ENCODE data around the gene CLRN3. TPM values are rescaled to one million over a fixed set of nuclear protein-coding genes. Genes with fewer than 3 reads are reported as not detected.

CLRN3 gene
- polyA plus RNA-seq, 2 donors = not detected

DNA sequence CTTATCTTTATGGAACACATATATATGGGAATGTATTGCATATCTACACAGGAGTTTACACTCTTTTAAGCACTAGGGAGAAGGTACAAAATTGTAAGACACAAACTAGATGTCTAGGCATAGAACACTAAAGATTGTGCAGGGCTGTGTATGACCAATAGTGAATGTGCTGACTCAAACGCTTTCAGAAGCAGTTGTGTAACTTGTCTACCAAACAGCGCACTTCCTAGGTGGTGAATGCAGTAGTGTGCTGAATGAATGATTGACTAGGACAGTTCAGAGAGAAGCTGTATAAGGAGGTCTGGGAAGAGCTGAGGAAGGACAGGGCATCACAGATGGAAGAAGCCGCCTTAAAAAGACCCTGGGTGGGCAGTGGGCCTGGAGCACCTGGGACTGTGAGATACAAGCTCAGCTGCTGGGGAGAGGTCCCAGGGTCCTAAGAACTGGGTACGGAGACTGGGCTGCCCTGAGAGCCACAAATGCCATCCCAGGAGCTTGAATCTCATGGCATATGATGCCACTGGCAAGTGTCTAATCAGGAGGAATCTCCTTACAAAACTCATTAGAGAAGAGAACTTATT lies 14.2 kb downstream of the CLRN3 start:
- Histone ChIP-seq H3K27me3 (ENCODE audit: control insufficient read depth in 1 of 2, insufficient read depth in 2 of 2, low read length in 2 of 2) (no peaks in the 10 kb centered on the region), H3K27ac (ENCODE audit: low read depth in 2 of 2, low read length in 1 of 2) (no peak overlapping the region), H3K36me3 (ENCODE audit: control insufficient read depth in 2 of 2, insufficient read depth in 2 of 2, low read length in 1 of 2) (no peaks in the 10 kb centered on the region), H3K4me3 (ENCODE audit: low read depth in 1 of 2, low read length in 2 of 2) (no peak overlapping the region), H3K4me1 (ENCODE audit: control insufficient read depth in 2 of 2, insufficient read depth in 2 of 2, low read length in 1 of 2) (no peaks in the 10 kb centered on the region), H3K9me3 (ENCODE audit: control insufficient read depth in 2 of 2, insufficient read depth in 1 of 2, low read depth in 1 of 2, low read length in 1 of 2) (no peaks in the 10 kb centered on the region)
- 85% methylated on average over 4 of the region's 4 CpGs for WGBS, 2 donors

GRCh38 chr10:127877699-127878098 lies 15.0 kb downstream of the CLRN3 start:
- no peaks in the 10 kb centered on the region for H3K27me3 ChIP-seq (ENCODE audit: control insufficient read depth in 1 of 2, insufficient read depth in 2 of 2, low read length in 2 of 2)
- no peak overlapping the region for H3K27ac ChIP-seq (ENCODE audit: low read depth in 2 of 2, low read length in 1 of 2)
- no peaks in the 10 kb centered on the region for H3K36me3 ChIP-seq (ENCODE audit: control insufficient read depth in 2 of 2, insufficient read depth in 2 of 2, low read length in 1 of 2)
- 81 to 84% methylated on average over 5 of the region's 5 CpGs for WGBS, 2 donors
- no peak overlapping the region for H3K4me3 ChIP-seq (ENCODE audit: low read depth in 1 of 2, low read length in 2 of 2)
- H3K4me1 ChIP-seq (ENCODE audit: control insufficient read depth in 2 of 2, insufficient read depth in 2 of 2, low read length in 1 of 2) = no peaks in the 10 kb centered on the region
- H3K9me3 ChIP-seq (ENCODE audit: control insufficient read depth in 2 of 2, insufficient read depth in 1 of 2, low read depth in 1 of 2, low read length in 1 of 2) = no peaks in the 10 kb centered on the region

- H3K4me3 ChIP-seq (ENCODE audit: low read depth in 1 of 2, low read length in 2 of 2) = no peak overlapping the region
- H3K36me3 ChIP-seq (ENCODE audit: control insufficient read depth in 2 of 2, insufficient read depth in 2 of 2, low read length in 1 of 2) = no peaks in the 10 kb centered on the region
- peaks cover 0 to 3% of the 10 kb centered on the region in 2 donors for H3K4me1 ChIP-seq (ENCODE audit: control insufficient read depth in 2 of 2, insufficient read depth in 2 of 2, low read length in 1 of 2)
- no peak overlapping the region for H3K27ac ChIP-seq (ENCODE audit: low read depth in 2 of 2, low read length in 1 of 2)
- H3K9me3 ChIP-seq (ENCODE audit: control insufficient read depth in 2 of 2, insufficient read depth in 1 of 2, low read depth in 1 of 2, low read length in 1 of 2) = no peaks in the 10 kb centered on the region
- WGBS, 2 donors = 85 to 91% methylated on average over 4 of the region's 4 CpGs
- H3K27me3 ChIP-seq (ENCODE audit: control insufficient read depth in 1 of 2, insufficient read depth in 2 of 2, low read length in 2 of 2) = no peaks in the 10 kb centered on the region
Measured at GRCh38 chr10:127877116-127877515, 15.6 kb downstream of the CLRN3 start.

DNA sequence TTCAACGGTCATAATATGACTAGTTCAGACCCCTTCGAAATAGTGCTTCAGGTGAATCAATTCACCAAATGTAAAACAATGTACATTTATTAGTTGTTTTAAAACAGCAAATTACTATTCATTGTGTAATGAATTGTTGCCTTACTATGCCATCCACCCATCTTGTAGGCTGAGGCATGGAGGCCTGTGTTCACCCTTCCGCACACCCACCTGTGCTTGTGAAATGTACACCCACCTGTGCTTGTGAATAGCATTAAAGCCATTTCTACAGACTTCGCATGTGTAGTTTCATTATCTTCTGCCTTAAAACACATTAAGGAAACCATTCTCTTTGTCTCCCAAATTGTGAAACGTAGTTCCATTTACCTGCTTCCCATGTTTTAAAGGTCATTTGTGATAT lies 16.8 kb downstream of the CLRN3 start:
- Histone ChIP-seq H3K36me3 (ENCODE audit: control insufficient read depth in 2 of 2, insufficient read depth in 2 of 2, low read length in 1 of 2) (no peaks in the 10 kb centered on the region), H3K4me3 (ENCODE audit: low read depth in 1 of 2, low read length in 2 of 2) (no peak overlapping the region), H3K4me1 (ENCODE audit: control insufficient read depth in 2 of 2, insufficient read depth in 2 of 2, low read length in 1 of 2) (peaks cover 0 to 7% of the 10 kb centered on the region in 2 donors), H3K9me3 (ENCODE audit: control insufficient read depth in 2 of 2, insufficient read depth in 1 of 2, low read depth in 1 of 2, low read length in 1 of 2) (no peaks in the 10 kb centered on the region), H3K27ac (ENCODE audit: low read depth in 2 of 2, low read length in 1 of 2) (no peak overlapping the region), H3K27me3 (ENCODE audit: control insufficient read depth in 1 of 2, insufficient read depth in 2 of 2, low read length in 2 of 2) (no peaks in the 10 kb centered on the region)
- WGBS, 2 donors = 90 to 91% methylated on average over 5 of the region's 5 CpGs

GRCh38 chr10:127875449-127875765 lies 17.3 kb downstream of the CLRN3 start:
- WGBS, 2 donors = 90 to 95% methylated on average over 6 of the region's 6 CpGs
- Histone ChIP-seq H3K27me3 (ENCODE audit: control insufficient read depth in 1 of 2, insufficient read depth in 2 of 2, low read length in 2 of 2) (no peaks in the 10 kb centered on the region), H3K4me1 (ENCODE audit: control insufficient read depth in 2 of 2, insufficient read depth in 2 of 2, low read length in 1 of 2) (peaks cover 0 to 7% of the 10 kb centered on the region in 2 donors), H3K36me3 (ENCODE audit: control insufficient read depth in 2 of 2, insufficient read depth in 2 of 2, low read length in 1 of 2) (no peaks in the 10 kb centered on the region), H3K27ac (ENCODE audit: low read depth in 2 of 2, low read length in 1 of 2) (no peak overlapping the region), H3K9me3 (ENCODE audit: control insufficient read depth in 2 of 2, insufficient read depth in 1 of 2, low read depth in 1 of 2, low read length in 1 of 2) (no peaks in the 10 kb centered on the region), H3K4me3 (ENCODE audit: low read depth in 1 of 2, low read length in 2 of 2) (no peak overlapping the region)

DNA sequence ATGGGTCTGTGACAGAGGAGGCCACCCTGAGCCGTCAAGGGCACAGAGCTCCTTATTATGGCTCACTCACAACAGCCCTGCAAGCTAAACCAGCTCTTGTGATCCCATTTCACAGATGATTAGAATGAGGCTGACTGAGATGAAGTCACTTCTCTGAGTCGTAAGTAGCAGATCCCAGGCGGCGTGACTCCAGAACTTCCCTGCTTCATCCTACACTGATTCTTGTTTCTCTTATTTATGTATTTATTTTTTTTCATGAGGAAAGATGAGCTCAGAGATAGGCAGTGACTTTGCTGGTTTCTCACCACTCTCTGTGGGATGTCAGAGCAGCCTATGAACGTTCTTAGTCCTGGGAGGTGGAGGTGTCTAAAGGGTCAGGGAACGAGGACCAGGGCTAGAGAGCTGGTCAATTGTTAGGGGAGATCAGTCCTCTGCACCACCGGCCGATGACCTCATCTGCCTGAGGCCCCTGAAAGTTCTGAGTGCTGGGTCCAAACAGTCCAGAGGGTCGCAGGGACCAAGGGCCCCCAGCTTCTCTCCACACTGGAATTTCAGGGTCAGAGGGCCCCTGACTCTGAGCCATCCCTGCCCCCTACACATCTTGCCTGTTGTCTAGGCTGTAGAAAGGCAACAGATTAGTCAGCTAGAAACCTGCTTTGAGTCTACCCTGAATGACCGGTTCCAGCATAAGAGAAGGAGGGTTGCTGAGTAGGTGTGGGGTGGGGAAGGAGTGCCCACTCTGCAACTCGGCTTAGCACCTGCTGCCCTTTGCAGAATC lies 17.9 kb downstream of the CLRN3 start:
- Histone ChIP-seq H3K36me3 (ENCODE audit: control insufficient read depth in 2 of 2, insufficient read depth in 2 of 2, low read length in 1 of 2) (no peaks in the 10 kb centered on the region), H3K4me1 (ENCODE audit: control insufficient read depth in 2 of 2, insufficient read depth in 2 of 2, low read length in 1 of 2) (peaks cover 0 to 7% of the 10 kb centered on the region in 2 donors), H3K4me3 (ENCODE audit: low read depth in 1 of 2, low read length in 2 of 2) (no peak overlapping the region), H3K9me3 (ENCODE audit: control insufficient read depth in 2 of 2, insufficient read depth in 1 of 2, low read depth in 1 of 2, low read length in 1 of 2) (no peaks in the 10 kb centered on the region), H3K27me3 (ENCODE audit: control insufficient read depth in 1 of 2, insufficient read depth in 2 of 2, low read length in 2 of 2) (no peaks in the 10 kb centered on the region), H3K27ac (ENCODE audit: low read depth in 2 of 2, low read length in 1 of 2) (no peak overlapping the region)
- WGBS, 2 donors = 77 to 78% methylated on average over 11 of the region's 11 CpGs

DNA sequence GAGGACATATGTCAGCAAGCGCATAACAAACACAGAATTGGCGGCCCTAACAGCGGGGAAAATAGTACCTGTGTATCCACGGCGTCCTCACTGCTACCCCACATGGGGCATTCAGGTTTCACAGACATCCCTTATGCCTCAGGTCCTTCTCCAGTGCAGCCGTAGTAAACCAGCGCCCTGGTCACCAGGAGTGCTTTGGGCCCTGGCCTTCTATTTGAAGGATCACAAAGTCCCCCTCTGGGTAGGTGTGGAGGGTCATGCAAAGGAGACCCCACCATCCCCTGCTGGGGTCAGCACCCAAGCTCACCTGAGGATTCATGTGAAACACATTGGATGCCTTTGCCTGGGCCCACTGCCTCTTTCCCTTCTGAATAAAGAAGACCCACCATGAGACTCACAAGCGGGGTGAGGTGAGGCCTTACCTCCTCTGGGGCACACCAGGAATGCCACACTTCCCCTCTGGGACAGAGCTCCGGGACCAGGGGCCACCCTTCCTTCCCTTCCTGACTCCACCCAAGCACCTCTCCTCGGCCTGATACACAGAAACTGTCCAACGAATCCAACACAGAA lies 18.8 kb downstream of the CLRN3 start:
- WGBS, 2 donors = 80 to 87% methylated on average over 11 of the region's 11 CpGs
- H3K4me3 ChIP-seq (ENCODE audit: low read depth in 1 of 2, low read length in 2 of 2) = no peak overlapping the region
- peaks cover 0 to 7% of the 10 kb centered on the region in 2 donors for H3K4me1 ChIP-seq (ENCODE audit: control insufficient read depth in 2 of 2, insufficient read depth in 2 of 2, low read length in 1 of 2)
- no peaks in the 10 kb centered on the region for H3K36me3 ChIP-seq (ENCODE audit: control insufficient read depth in 2 of 2, insufficient read depth in 2 of 2, low read length in 1 of 2)
- H3K9me3 ChIP-seq (ENCODE audit: control insufficient read depth in 2 of 2, insufficient read depth in 1 of 2, low read depth in 1 of 2, low read length in 1 of 2) = no peaks in the 10 kb centered on the region
- H3K27me3 ChIP-seq (ENCODE audit: control insufficient read depth in 1 of 2, insufficient read depth in 2 of 2, low read length in 2 of 2) = no peaks in the 10 kb centered on the region
- H3K27ac ChIP-seq (ENCODE audit: low read depth in 2 of 2, low read length in 1 of 2) = no peak overlapping the region

GRCh38 chr10:127872871-127873600 lies 19.7 kb downstream of the CLRN3 start:
- Histone ChIP-seq H3K36me3 (ENCODE audit: control insufficient read depth in 2 of 2, insufficient read depth in 2 of 2, low read length in 1 of 2) (no peaks in the 10 kb centered on the region), H3K27me3 (ENCODE audit: control insufficient read depth in 1 of 2, insufficient read depth in 2 of 2, low read length in 2 of 2) (no peaks in the 10 kb centered on the region), H3K27ac (ENCODE audit: low read depth in 2 of 2, low read length in 1 of 2) (no peak overlapping the region), H3K9me3 (ENCODE audit: control insufficient read depth in 2 of 2, insufficient read depth in 1 of 2, low read depth in 1 of 2, low read length in 1 of 2) (no peaks in the 10 kb centered on the region), H3K4me3 (ENCODE audit: low read depth in 1 of 2, low read length in 2 of 2) (no peak overlapping the region), H3K4me1 (ENCODE audit: control insufficient read depth in 2 of 2, insufficient read depth in 2 of 2, low read length in 1 of 2) (peaks cover 0 to 7% of the 10 kb centered on the region in 2 donors)
- 67 to 86% methylated on average over 12 of the region's 12 CpGs for WGBS, 2 donors

- peaks cover 0 to 7% of the 10 kb centered on the region in 2 donors for H3K4me1 ChIP-seq (ENCODE audit: control insufficient read depth in 2 of 2, insufficient read depth in 2 of 2, low read length in 1 of 2)
- H3K36me3 ChIP-seq (ENCODE audit: control insufficient read depth in 2 of 2, insufficient read depth in 2 of 2, low read length in 1 of 2) = no peaks in the 10 kb centered on the region
- 59% methylated on average over 23 of the region's 23 CpGs for WGBS, 2 donors
- no peak overlapping the region for H3K27ac ChIP-seq (ENCODE audit: low read depth in 2 of 2, low read length in 1 of 2)
- H3K27me3 ChIP-seq (ENCODE audit: control insufficient read depth in 1 of 2, insufficient read depth in 2 of 2, low read length in 2 of 2) = no peaks in the 10 kb centered on the region
- no peak overlapping the region for H3K4me3 ChIP-seq (ENCODE audit: low read depth in 1 of 2, low read length in 2 of 2)
- H3K9me3 ChIP-seq (ENCODE audit: control insufficient read depth in 2 of 2, insufficient read depth in 1 of 2, low read depth in 1 of 2, low read length in 1 of 2) = no peaks in the 10 kb centered on the region
Measured at GRCh38 chr10:127872011-127872761, 20.6 kb downstream of the CLRN3 start.
